Measurements from ENCODE around the gene SYNPO. TPM values are rescaled to one million over a fixed set of nuclear protein-coding genes. Genes with fewer than 3 reads are reported as not detected.
A peak's percentile ranks its signal among the peaks of the same experiment; 100 is the strongest.

The SYNPO gene
- polyA plus RNA-seq, 2 of the 4 experiments (the other 2 are of a cell fraction) = 13.7 to 33.9 TPM

- ATAC-seq = no peak
- peaks cover 82% of the 10 kb centered on the region for H3K4me1 ChIP-seq
These were observed 12.5 kb upstream of the SYNPO start for GRCh38 chr5:150627731-150628545.

GRCh38 chr5:150628936-150629485 is 11.4 kb upstream of the SYNPO start:
- ATAC-seq (no peak), DNase-seq (ENCODE audit: low read depth in 1 of 2, low spot score in 1 of 2) (no peak), FAIRE-seq (no peak)
- WGBS (ENCODE audit: missing lambda C conversion rate) = 49% methylated on average over 12 of the region's 12 CpGs
- Histone ChIP-seq H3K4me3 (no peak overlapping the region), H3K9me3 (no peaks in the 10 kb centered on the region), H3K4me2 (peak overlapping the region; percentile 94), H3K4me1 (peaks cover 92% of the 10 kb centered on the region), H3K27ac (peak overlapping the region; percentile 74 to 96)
- no peak for TF ChIP-seq FOSL2 (IDR thresholded peaks at IDR 0.05)
- TF ChIP-seq FOSL2 (CRISPR knock-in tag; IDR thresholded peaks at IDR 0.05) = peak; percentile 67
- no peak for TF ChIP-seq SMC3 (IDR thresholded peaks at IDR 0.05)
- POLR2A ChIA-PET = no interaction called here
- CTCF ChIA-PET = interaction anchor here (0.7 to 2.6 kb wide), 8 partner anchors 11 to 170 kb away, joined by 3 to 9 read pairs (median 5); partner anchors contain the start of gene SYNPO

More at GRCh38 chr5:150627731-150628545, 12.5 kb upstream of the SYNPO start:
- 78% methylated on average over 5 of the region's 5 CpGs for WGBS (ENCODE audit: missing lambda C conversion rate)
- H3K27ac ChIP-seq = peak overlapping the region; percentile 74 to 96; a peak in 5 of 6 replicates
- TF ChIP-seq MAX (IDR thresholded peaks at IDR 0.05) (no peak), KDM1A (IDR thresholded peaks at IDR 0.05; ENCODE audit: low read depth) (no peak), FOXS1 (CRISPR knock-in tag; IDR thresholded peaks at IDR 0.05) (no peak), EHF (CRISPR knock-in tag; IDR thresholded peaks at IDR 0.05) (no peak), NPAS2 (CRISPR knock-in tag; IDR thresholded peaks at IDR 0.05; ENCODE audit: borderline replicate concordance) (no peak), MAFK (IDR thresholded peaks at IDR 0.05; ENCODE audit: partially characterized antibody) (no peak)
- ChIA-PET CTCF (interaction anchor here (0.8 to 2.6 kb wide), 7 partner anchors 12 to 169 kb away, joined by 3 to 8 read pairs (median 4); partner anchors contain the start of gene SYNPO), POLR2A (interaction anchor here (1.2 kb wide), 1 partner anchor 25 kb away, joined by 5 read pairs; no protein-coding TSS in a partner anchor)
- peak overlapping the region; percentile 94 for H3K4me2 ChIP-seq
- no peak overlapping the region for H3K4me3 ChIP-seq
- DNase-seq (ENCODE audit: low read depth in 1 of 2, low spot score in 1 of 2) (no peak), FAIRE-seq (no peak)
- H3K9me3 ChIP-seq = no peaks in the 10 kb centered on the region

GRCh38 chr5:150630016-150630415 is 10.4 kb upstream of the SYNPO start:
- peaks cover 92% of the 10 kb centered on the region for H3K4me1 ChIP-seq
- CTCF ChIA-PET = interaction anchor here (0.7 to 2.6 kb wide), 3 partner anchors 12 to 28 kb away, joined by 3 to 9 read pairs (median 6); no protein-coding TSS in a partner anchor
- no peaks in the 10 kb centered on the region for H3K9me3 ChIP-seq
- POLR2A ChIA-PET = interaction anchor here (0.5 kb wide), 1 partner anchor 13 kb away, joined by 4 read pairs; no protein-coding TSS in a partner anchor
- 82% methylated on average over 6 of the region's 6 CpGs for WGBS (ENCODE audit: missing lambda C conversion rate)
- FAIRE-seq = no peak
- no peak for TF ChIP-seq CBX2 (IDR thresholded peaks at IDR 0.05; ENCODE audit: borderline replicate concordance, low read depth)
- no peak for TF ChIP-seq TFCP2L1 (CRISPR knock-in tag; IDR thresholded peaks at IDR 0.05)
- no peak for TF ChIP-seq EP300 (IDR thresholded peaks at IDR 0.05)
- TF ChIP-seq NFE2L2 (conservative IDR thresholded peaks at IDR 0.05; ENCODE audit: low read length) = no peak
- H3K4me3 ChIP-seq = no peak overlapping the region
- H3K27ac ChIP-seq = peak overlapping the region; percentile 74 to 96; a peak in 5 of 6 replicates
- ATAC-seq = no peak
- no peak for DNase-seq (ENCODE audit: low read depth in 1 of 2, low spot score in 1 of 2)
- peak overlapping the region; percentile 60 for H3K4me2 ChIP-seq

- POLR2A ChIA-PET = no interaction called here
- ATAC-seq = peak; percentile 21 to 32; a peak in 5 of 6 replicates
- H3K27ac ChIP-seq = peak overlapping the region; percentile 74 to 96
These were observed 9.8 kb upstream of the SYNPO start for GRCh38 chr5:150630461-150631325.

More at GRCh38 chr5:150630461-150631325, 9.8 kb upstream of the SYNPO start:
- TF ChIP-seq ZFP36 (IDR thresholded peaks at IDR 0.05; ENCODE audit: borderline replicate concordance, partially characterized antibody) (peak; percentile 60), FOXS1 (CRISPR knock-in tag; IDR thresholded peaks at IDR 0.05) (no peak), ZNF302 (CRISPR knock-in tag; IDR thresholded peaks at IDR 0.05) (no peak), MAX (IDR thresholded peaks at IDR 0.05) (peak; percentile 50; the same call in 1 of the 2 replicates), FOSL2 (IDR thresholded peaks at IDR 0.05) (no peak), FOSL2 (CRISPR knock-in tag; IDR thresholded peaks at IDR 0.05) (no peak), CEBPB (IDR thresholded peaks at IDR 0.05) (no peak), TP53 (CRISPR knock-in tag; IDR thresholded peaks at IDR 0.05) (no peak)
- CTCF ChIA-PET = interaction anchor here (0.7 to 2.6 kb wide), 6 partner anchors 12 to 69 kb away, joined by 3 to 9 read pairs (median 3); no protein-coding TSS in a partner anchor
- no peak for DNase-seq (ENCODE audit: low read depth in 1 of 2, low spot score in 1 of 2)
- 45% methylated on average over 9 of the region's 9 CpGs for WGBS (ENCODE audit: missing lambda C conversion rate)
- Histone ChIP-seq H3K4me1 (peaks cover 93% of the 10 kb centered on the region), H3K4me3 (no peak overlapping the region), H3K4me2 (peak overlapping the region; percentile 60), H3K9me3 (no peaks in the 10 kb centered on the region)
- no peak for FAIRE-seq
